CD4-positive, alpha-beta T cell treated with Interleukin-17A for 4 hours (primary cell): ENCODE results near the gene MSL2.
"Not testable (repeated sequence)": the region's sequence is repeated elsewhere in the genome, so short reads cannot be mapped to it uniquely, and the experiment has no call there.

Source experiments
- DNase-seq: peaks from one replicate; pipeline ENCODE4 v3.0.0-alpha.2; 2020; ENCODE audit warnings: mixed read lengths

MSL2 gene

GRCh38 chr3:136141291-136141785, 54.8 kb downstream of the MSL2 start:
- DNase-seq = no peak

- no peak for DNase-seq
Measured at GRCh38 chr3:136136454-136136853, 59.7 kb downstream of the MSL2 start.

GRCh38 chr3:136135039-136135802, 60.9 kb downstream of the MSL2 start:
- DNase-seq = no peak

GRCh38 chr3:136134091-136134490, 62.0 kb downstream of the MSL2 start:
- no peak for DNase-seq

- not testable (repeated sequence) for DNase-seq
Measured at GRCh38 chr3:136131647-136132046, 64.5 kb downstream of the MSL2 start.

GRCh38 chr3:136122006-136122405, 74.1 kb downstream of the MSL2 start:
- DNase-seq = no peak

- no peak for DNase-seq
Measured at GRCh38 chr3:136120373-136121348, 75.5 kb downstream of the MSL2 start.

- not testable (repeated sequence) for DNase-seq
Measured at GRCh38 chr3:136119783-136120182, 76.4 kb downstream of the MSL2 start.

- DNase-seq = not testable (repeated sequence)
Measured at GRCh38 chr3:136119332-136119731, 76.8 kb downstream of the MSL2 start.

GRCh38 chr3:136114421-136114820, 81.7 kb downstream of the MSL2 start:
- no peak for DNase-seq

- DNase-seq = no peak
Measured at GRCh38 chr3:136110481-136110880, 85.7 kb downstream of the MSL2 start.

GRCh38 chr3:136109499-136109898, 86.6 kb downstream of the MSL2 start:
- DNase-seq = no peak

GRCh38 chr3:136106101-136106500, 90.0 kb downstream of the MSL2 start:
- DNase-seq = no peak

- no peak for DNase-seq
Measured at GRCh38 chr3:136105044-136105443, 91.1 kb downstream of the MSL2 start.
